ENCODE data around the gene CDH2. TPM values are rescaled to one million over a fixed set of nuclear protein-coding genes. Genes with fewer than 3 reads are reported as not detected.
A peak's percentile ranks its signal among the peaks of the same experiment; 100 is the strongest.

CDH2 gene
- total and polyA plus RNA-seq, 2 experiments from 2014 or later, result 103 to 165 TPM

GRCh38 chr18:28109781-28110560 is 67.0 kb downstream of the CDH2 start:
- H3K79me2 ChIP-seq (ENCODE audit: insufficient read depth), result peaks cover 85% of the 10 kb centered on the region
- H3K4me2 ChIP-seq (ENCODE audit: unreplicated experiment), result peak overlapping the region; percentile 1
- H3K4me3 ChIP-seq, result no peak overlapping the region
- H3K9ac ChIP-seq, result no peak overlapping the region
- peak overlapping the region; percentile 5; the same call in 1 of the 2 replicates for H3K27ac ChIP-seq
- no peaks in the 10 kb centered on the region for H3K36me3 ChIP-seq (ENCODE audit: low read depth)
- in situ Hi-C loops (cut with MboI), result no loop called here
- no peaks in the 10 kb centered on the region for H3K27me3 ChIP-seq (replicated peaks; ENCODE audit: insufficient read depth)
- 87 to 88% methylated on average over 5 of the region's 5 CpGs for WGBS, 2 experiments (ENCODE audit: low coverage in 1 of 2, low lambda C conversion rate in 2 of 2, missing lambda C conversion rate in 2 of 2)
- no peaks in the 10 kb centered on the region for H3K9me3 ChIP-seq (ENCODE audit: low read depth)
- peak; percentile 13 for DNase-seq
- peaks cover 56% of the 10 kb centered on the region for H3F3A ChIP-seq (ENCODE audit: insufficient read depth)
- peaks cover 70% of the 10 kb centered on the region for H3K4me1 ChIP-seq (ENCODE audit: insufficient read depth)
- no peaks in the 10 kb centered on the region for H4K20me1 ChIP-seq (ENCODE audit: insufficient read depth)
- TF ChIP-seq EZH2phosphoT487 (IDR thresholded peaks at IDR 0.05; ENCODE audit: insufficient read depth, low read depth) (no peak), EZH2 (IDR thresholded peaks at IDR 0.05; ENCODE audit: insufficient read depth, poor library complexity, severe bottlenecking) (no peak)
- no peak overlapping the region for H2AFZ ChIP-seq
- no peaks in the 10 kb centered on the region for H3K9me2 ChIP-seq (ENCODE audit: insufficient read depth)

GRCh38 chr18:28108814-28109213 is 68.1 kb downstream of the CDH2 start:
- H2AFZ ChIP-seq, result no peak overlapping the region
- WGBS, 2 experiments (ENCODE audit: low coverage in 1 of 2, low lambda C conversion rate in 2 of 2, missing lambda C conversion rate in 2 of 2), result 53 to 58% methylated on average over 3 of the region's 3 CpGs
- DNase-seq, result peak; percentile 56
- in situ Hi-C loops (cut with MboI), result no loop called here
- H3K27ac ChIP-seq, result no peak overlapping the region
- H3K4me1 ChIP-seq (ENCODE audit: insufficient read depth), result peaks cover 59% of the 10 kb centered on the region
- H3K79me2 ChIP-seq (ENCODE audit: insufficient read depth), result peaks cover 91% of the 10 kb centered on the region
- H3K36me3 ChIP-seq (ENCODE audit: low read depth), result no peaks in the 10 kb centered on the region
- peak overlapping the region; percentile 1 for H3K4me2 ChIP-seq (ENCODE audit: unreplicated experiment)
- no peaks in the 10 kb centered on the region for H3K9me2 ChIP-seq (ENCODE audit: insufficient read depth)
- H3K9me3 ChIP-seq (ENCODE audit: low read depth), result no peaks in the 10 kb centered on the region
- H3K9ac ChIP-seq, result no peak overlapping the region
- no peak overlapping the region for H3K4me3 ChIP-seq
- H4K20me1 ChIP-seq (ENCODE audit: insufficient read depth), result no peaks in the 10 kb centered on the region
- H3K27me3 ChIP-seq (replicated peaks; ENCODE audit: insufficient read depth), result no peaks in the 10 kb centered on the region
- peaks cover 44% of the 10 kb centered on the region for H3F3A ChIP-seq (ENCODE audit: insufficient read depth)
- TF ChIP-seq EZH2 (IDR thresholded peaks at IDR 0.05; ENCODE audit: insufficient read depth, poor library complexity, severe bottlenecking) (no peak), EZH2phosphoT487 (IDR thresholded peaks at IDR 0.05; ENCODE audit: insufficient read depth, low read depth) (no peak)

GRCh38 chr18:28108254-28108653 is 68.7 kb downstream of the CDH2 start:
- Histone ChIP-seq H3K4me1 (ENCODE audit: insufficient read depth) (peaks cover 53% of the 10 kb centered on the region), H2AFZ (no peak overlapping the region), H3K9ac (no peak overlapping the region), H4K20me1 (ENCODE audit: insufficient read depth) (no peaks in the 10 kb centered on the region), H3K9me2 (ENCODE audit: insufficient read depth) (no peaks in the 10 kb centered on the region), H3F3A (ENCODE audit: insufficient read depth) (peaks cover 39% of the 10 kb centered on the region), H3K9me3 (ENCODE audit: low read depth) (no peaks in the 10 kb centered on the region), H3K4me2 (ENCODE audit: unreplicated experiment) (peak overlapping the region; percentile 1), H3K27me3 (replicated peaks; ENCODE audit: insufficient read depth) (no peaks in the 10 kb centered on the region), H3K27ac (no peak overlapping the region), H3K36me3 (ENCODE audit: low read depth) (no peaks in the 10 kb centered on the region), H3K79me2 (ENCODE audit: insufficient read depth) (peaks cover 90% of the 10 kb centered on the region), H3K4me3 (no peak overlapping the region)
- in situ Hi-C loops (cut with MboI), result no loop called here
- TF ChIP-seq EZH2phosphoT487 (IDR thresholded peaks at IDR 0.05; ENCODE audit: insufficient read depth, low read depth) (no peak), EZH2 (IDR thresholded peaks at IDR 0.05; ENCODE audit: insufficient read depth, poor library complexity, severe bottlenecking) (no peak)
- WGBS, 2 experiments (ENCODE audit: low coverage in 1 of 2, low lambda C conversion rate in 2 of 2, missing lambda C conversion rate in 2 of 2), result 96 to 100% methylated on average over 1 of the region's 1 CpG
- no peak for DNase-seq

GRCh38 chr18:28099237-28099636 is 77.7 kb downstream of the CDH2 start:
- H3F3A ChIP-seq (ENCODE audit: insufficient read depth), result 0 out of 2 replicates have a peak, but pooled peaks cover 6% of the 10 kb centered on the region
- no peaks in the 10 kb centered on the region for H3K27me3 ChIP-seq (replicated peaks; ENCODE audit: insufficient read depth)
- no peaks in the 10 kb centered on the region for H3K36me3 ChIP-seq (ENCODE audit: low read depth)
- no peak overlapping the region for H3K9ac ChIP-seq
- H3K9me2 ChIP-seq (ENCODE audit: insufficient read depth), result no peaks in the 10 kb centered on the region
- in situ Hi-C loops (cut with MboI), result no loop called here
- peak; percentile 18 for DNase-seq
- H2AFZ ChIP-seq, result no peak overlapping the region
- no peak overlapping the region for H3K27ac ChIP-seq
- no peak overlapping the region for H3K4me3 ChIP-seq
- TF ChIP-seq EZH2phosphoT487 (IDR thresholded peaks at IDR 0.05; ENCODE audit: insufficient read depth, low read depth), result no peak
- no peak for TF ChIP-seq EZH2 (IDR thresholded peaks at IDR 0.05; ENCODE audit: insufficient read depth, poor library complexity, severe bottlenecking)
- H3K4me2 ChIP-seq (ENCODE audit: unreplicated experiment), result no peak overlapping the region
- no peaks in the 10 kb centered on the region for H4K20me1 ChIP-seq (ENCODE audit: insufficient read depth)
- no peaks in the 10 kb centered on the region for H3K9me3 ChIP-seq (ENCODE audit: low read depth)
- H3K79me2 ChIP-seq (ENCODE audit: insufficient read depth), result peaks cover 77% of the 10 kb centered on the region
- peaks cover 21% of the 10 kb centered on the region for H3K4me1 ChIP-seq (ENCODE audit: insufficient read depth)
